Measurements from ENCODE around the gene CLEC4M. TPM values are rescaled to one million over a fixed set of nuclear protein-coding genes. Genes with fewer than 3 reads are reported as not detected.

Gene CLEC4M
- total and polyA plus RNA-seq, 4 donors = 0.26 to 2.5 (median 0.78) TPM

DNA sequence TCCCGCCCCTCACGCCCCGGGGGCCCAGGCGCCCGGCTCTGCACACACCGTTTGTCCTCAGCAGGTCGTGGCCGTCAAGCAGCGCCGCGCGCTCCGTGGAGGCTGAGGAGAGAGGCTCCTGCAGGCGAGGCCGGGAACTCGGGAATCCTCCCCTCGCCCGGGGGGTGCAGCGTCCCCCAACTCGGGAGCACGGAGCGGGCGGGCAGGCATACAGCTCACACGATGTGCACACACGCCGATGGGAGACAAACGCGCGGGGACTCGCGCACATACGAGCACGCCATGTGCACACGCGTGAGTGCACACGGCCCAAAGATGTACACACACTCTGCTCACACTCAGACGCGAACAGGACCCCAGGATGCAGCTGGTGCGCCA is 31.8 kb upstream of the CLEC4M start:
- DNase-seq = no peak
- TF ChIP-seq, protein P1, sequence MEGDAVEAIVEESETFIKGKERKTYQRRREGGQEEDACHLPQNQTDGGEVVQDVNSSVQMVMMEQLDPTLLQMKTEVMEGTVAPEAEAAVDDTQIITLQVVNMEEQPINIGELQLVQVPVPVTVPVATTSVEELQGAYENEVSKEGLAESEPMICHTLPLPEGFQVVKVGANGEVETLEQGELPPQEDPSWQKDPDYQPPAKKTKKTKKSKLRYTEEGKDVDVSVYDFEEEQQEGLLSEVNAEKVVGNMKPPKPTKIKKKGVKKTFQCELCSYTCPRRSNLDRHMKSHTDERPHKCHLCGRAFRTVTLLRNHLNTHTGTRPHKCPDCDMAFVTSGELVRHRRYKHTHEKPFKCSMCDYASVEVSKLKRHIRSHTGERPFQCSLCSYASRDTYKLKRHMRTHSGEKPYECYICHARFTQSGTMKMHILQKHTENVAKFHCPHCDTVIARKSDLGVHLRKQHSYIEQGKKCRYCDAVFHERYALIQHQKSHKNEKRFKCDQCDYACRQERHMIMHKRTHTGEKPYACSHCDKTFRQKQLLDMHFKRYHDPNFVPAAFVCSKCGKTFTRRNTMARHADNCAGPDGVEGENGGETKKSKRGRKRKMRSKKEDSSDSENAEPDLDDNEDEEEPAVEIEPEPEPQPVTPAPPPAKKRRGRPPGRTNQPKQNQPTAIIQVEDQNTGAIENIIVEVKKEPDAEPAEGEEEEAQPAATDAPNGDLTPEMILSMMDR (IDR thresholded peaks at IDR 0.05; ENCODE audit: control extremely low read depth, extremely low read depth) = no peak
- peaks cover 0 to 3% (median 0%) of the 10 kb centered on the region in 4 donors for H3K9me3 ChIP-seq (ENCODE audit: control insufficient read depth in 4 of 4, insufficient read depth in 3 of 4, low read length in 3 of 4)
- no peak for ATAC-seq (ENCODE audit: insufficient read depth, low FRiP score)
- no peak overlapping the region for H3K9ac ChIP-seq (ENCODE audit: insufficient read depth in 1 of 2, low read length in 2 of 2)
- WGBS, 2 donors = 65 to 69% methylated on average over 38 to 39 of the region's 39 CpGs
- H3K27ac ChIP-seq (ENCODE audit: low read depth in 1 of 2, low read length in 1 of 2) = no peak overlapping the region
- peaks cover 0 to 8% (median 0%) of the 10 kb centered on the region in 5 donors for H3K4me1 ChIP-seq (ENCODE audit: control insufficient read depth in 5 of 5, insufficient read depth in 5 of 5, low read length in 5 of 5)
- H3K36me3 ChIP-seq (ENCODE audit: control insufficient read depth in 4 of 4, insufficient read depth in 4 of 4, low read length in 4 of 4) = no peaks in the 10 kb centered on the region
- peaks cover 0 to 44% (median 27%) of the 10 kb centered on the region in 3 donors for H3K27me3 ChIP-seq (ENCODE audit: control insufficient read depth in 3 of 3, insufficient read depth in 3 of 3, low read length in 2 of 3)
- H3K4me3 ChIP-seq = no peak overlapping the region

DNA sequence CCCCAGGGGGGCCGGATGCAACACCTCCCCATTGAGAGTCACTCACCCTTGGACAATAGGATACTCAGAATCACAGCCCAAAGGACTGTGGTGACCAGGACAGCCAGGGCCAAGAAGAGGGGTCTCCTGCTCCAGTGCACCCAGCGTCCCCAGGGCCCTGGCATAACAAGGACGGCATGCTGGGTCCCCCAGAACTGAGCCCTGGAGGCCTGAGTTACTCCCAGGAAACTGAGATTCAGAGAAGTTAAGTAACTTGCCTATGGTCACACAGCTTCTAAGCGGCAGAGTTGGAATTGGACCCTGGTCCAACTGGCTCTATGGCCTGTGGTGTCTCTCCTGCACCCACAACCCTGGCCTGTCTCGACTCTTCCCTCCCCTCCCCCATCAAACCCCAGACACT is 31.4 kb upstream of the CLEC4M start:
- H3K9ac ChIP-seq (ENCODE audit: insufficient read depth in 1 of 2, low read length in 2 of 2) = no peak overlapping the region
- peaks cover 0 to 8% (median 0%) of the 10 kb centered on the region in 5 donors for H3K4me1 ChIP-seq (ENCODE audit: control insufficient read depth in 5 of 5, insufficient read depth in 5 of 5, low read length in 5 of 5)
- DNase-seq (no peak), ATAC-seq (ENCODE audit: insufficient read depth, low FRiP score) (no peak)
- peaks cover 0 to 44% (median 27%) of the 10 kb centered on the region in 3 donors for H3K27me3 ChIP-seq (ENCODE audit: control insufficient read depth in 3 of 3, insufficient read depth in 3 of 3, low read length in 2 of 3)
- 80 to 82% methylated on average over 5 of the region's 5 CpGs for WGBS, 2 donors
- H3K36me3 ChIP-seq (ENCODE audit: control insufficient read depth in 4 of 4, insufficient read depth in 4 of 4, low read length in 4 of 4) = no peaks in the 10 kb centered on the region
- H3K9me3 ChIP-seq (ENCODE audit: control insufficient read depth in 4 of 4, insufficient read depth in 3 of 4, low read length in 3 of 4) = peaks cover 0 to 3% (median 0%) of the 10 kb centered on the region in 4 donors
- no peak overlapping the region for H3K4me3 ChIP-seq
- TF ChIP-seq, protein P1 (IDR thresholded peaks at IDR 0.05; ENCODE audit: control extremely low read depth, extremely low read depth) = no peak
- H3K27ac ChIP-seq (ENCODE audit: low read depth in 1 of 2, low read length in 1 of 2) = no peak overlapping the region

DNA sequence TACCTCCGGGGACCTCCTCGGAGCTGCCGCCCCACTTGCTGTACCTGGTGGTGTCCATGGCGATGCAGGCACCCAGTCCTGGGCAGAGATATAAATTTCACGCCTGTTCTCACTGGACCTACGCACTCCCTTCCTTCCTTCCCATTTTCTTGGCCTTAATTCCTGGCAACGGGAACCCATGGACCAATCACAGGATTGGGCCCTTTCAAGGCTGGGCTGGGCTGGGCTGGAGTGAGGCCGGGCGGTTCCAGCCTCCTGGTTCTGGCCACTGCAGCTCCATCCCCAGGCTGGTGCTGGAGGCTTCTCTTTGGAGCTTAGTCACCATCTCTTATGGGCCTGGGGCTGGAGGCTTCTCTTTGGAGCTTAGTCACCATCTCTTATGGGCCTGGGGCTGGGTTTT is 31.0 kb upstream of the CLEC4M start, which contains the start of gene CLEC4G:
Gene CLEC4G, minus strand, starts transcription at position 66 of the 400 bp plus-strand sequence. Its CDS starts 8 bp downstream, at position 58.
- H3K4me1 ChIP-seq (ENCODE audit: control insufficient read depth in 5 of 5, insufficient read depth in 5 of 5, low read length in 5 of 5) = peaks cover 0 to 8% (median 0%) of the 10 kb centered on the region in 5 donors
- peaks cover 0 to 3% (median 0%) of the 10 kb centered on the region in 4 donors for H3K9me3 ChIP-seq (ENCODE audit: control insufficient read depth in 4 of 4, insufficient read depth in 3 of 4, low read length in 3 of 4)
- H3K36me3 ChIP-seq (ENCODE audit: control insufficient read depth in 4 of 4, insufficient read depth in 4 of 4, low read length in 4 of 4) = no peaks in the 10 kb centered on the region
- no peak for ATAC-seq (ENCODE audit: insufficient read depth, low FRiP score)
- no peak within 1 kb of the TSS for H3K27ac ChIP-seq (ENCODE audit: low read depth in 1 of 2, low read length in 1 of 2)
- TF ChIP-seq, protein P1 (IDR thresholded peaks at IDR 0.05; ENCODE audit: control extremely low read depth, extremely low read depth) = no peak
- 70 to 73% methylated on average over 9 of the region's 9 CpGs for WGBS, 2 donors
- H3K27me3 ChIP-seq (ENCODE audit: control insufficient read depth in 3 of 3, insufficient read depth in 3 of 3, low read length in 2 of 3) = peaks cover 0 to 46% (median 27%) of the 10 kb centered on the region in 3 donors
- DNase-seq = no peak
- no peak within 1 kb of the TSS for H3K9ac ChIP-seq (ENCODE audit: insufficient read depth in 1 of 2, low read length in 2 of 2)
- H3K4me3 ChIP-seq = no peak within 1 kb of the TSS

DNA sequence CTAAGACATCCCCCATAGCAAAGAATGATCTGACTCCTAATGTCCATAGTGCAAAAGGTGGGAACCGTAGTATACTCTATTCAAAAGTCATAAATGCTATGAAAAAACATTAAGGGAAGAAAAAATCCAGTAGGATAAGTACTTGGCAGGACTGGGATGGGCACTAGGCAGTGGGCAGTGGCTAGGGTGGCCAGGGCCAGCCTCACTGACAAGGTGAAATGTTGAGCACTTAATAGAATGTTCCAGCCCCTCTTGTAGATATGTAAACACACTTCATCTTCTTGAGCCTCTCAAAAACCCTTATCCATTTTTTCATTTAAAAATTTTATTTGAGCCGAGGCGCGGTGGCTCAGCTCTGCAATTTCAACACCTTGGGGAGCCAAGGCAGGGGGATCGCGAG is 29.7 kb upstream of the CLEC4M start:
- ATAC-seq (ENCODE audit: insufficient read depth, low FRiP score) (no peak), DNase-seq (no peak)
- H3K27me3 ChIP-seq (ENCODE audit: control insufficient read depth in 3 of 3, insufficient read depth in 3 of 3, low read length in 2 of 3) = peaks cover 0 to 41% (median 25%) of the 10 kb centered on the region in 3 donors

More for the DNA sequence above, 29.7 kb upstream of the CLEC4M start:
- Histone ChIP-seq H3K4me3 (no peak overlapping the region), H3K27ac (ENCODE audit: low read depth in 1 of 2, low read length in 1 of 2) (no peak overlapping the region), H3K4me1 (ENCODE audit: control insufficient read depth in 5 of 5, insufficient read depth in 5 of 5, low read length in 5 of 5) (peaks cover 0 to 8% (median 0%) of the 10 kb centered on the region in 5 donors), H3K9me3 (ENCODE audit: control insufficient read depth in 4 of 4, insufficient read depth in 3 of 4, low read length in 3 of 4) (peaks cover 0 to 3% (median 0%) of the 10 kb centered on the region in 4 donors), H3K36me3 (ENCODE audit: control insufficient read depth in 4 of 4, insufficient read depth in 4 of 4, low read length in 4 of 4) (no peaks in the 10 kb centered on the region), H3K9ac (ENCODE audit: insufficient read depth in 1 of 2, low read length in 2 of 2) (no peak overlapping the region)
- TF ChIP-seq, protein P1 (IDR thresholded peaks at IDR 0.05; ENCODE audit: control extremely low read depth, extremely low read depth) = no peak
- WGBS, 2 donors = 59 to 67% methylated on average over 6 of the region's 6 CpGs

Data from lung (tissue), 12 donors.